HEK293T (cell line): ENCODE results near the gene MYZAP.

Experiments used
- ARNT ChIP-seq: fragments of 450-650 bp; IDR thresholded peaks from 2 replicates; pipeline ENCODE4 v1.6.1; 2017; ENCODE audit warnings: mild to moderate bottlenecking
- BHLHE40 ChIP-seq: fragments of 450-650 bp; IDR thresholded peaks from 2 replicates; pipeline ENCODE4 v1.6.1; 2016; ENCODE audit warnings: mild to moderate bottlenecking, moderate library complexity, borderline replicate concordance
- FOXA1 ChIP-seq: fragments of 450-650 bp; IDR thresholded peaks from 2 replicates; pipeline ENCODE4 v1.6.1; 2016; ENCODE audit warnings: mild to moderate bottlenecking
- FOXK2 ChIP-seq: fragments of 450-650 bp; IDR thresholded peaks from 2 replicates; pipeline ENCODE4 v1.6.1; 2016; ENCODE audit warnings: mild to moderate bottlenecking
- FOXM1 ChIP-seq: fragments of 450-650 bp; IDR thresholded peaks from 2 replicates; pipeline ENCODE4 v1.6.1; 2017; ENCODE audit warnings: mild to moderate bottlenecking, borderline replicate concordance
- L3MBTL2 ChIP-seq: fragments of 450-650 bp; conservative IDR thresholded peaks from 2 replicates; pipeline ENCODE4 v1.6.1; 2016; ENCODE audit warnings: mild to moderate bottlenecking
- LEF1 ChIP-seq: fragments of 450-650 bp; IDR thresholded peaks from 2 replicates; pipeline ENCODE4 v1.6.1; 2017; ENCODE audit warnings: mild to moderate bottlenecking, borderline replicate concordance
- NFRKB ChIP-seq: fragments of 450-650 bp; IDR thresholded peaks from 2 replicates; pipeline ENCODE4 v1.6.1; 2016; ENCODE audit warnings: mild to moderate bottlenecking, moderate library complexity
- SP1 ChIP-seq: fragments of 450-650 bp; IDR thresholded peaks from 2 replicates; pipeline ENCODE4 v1.6.1; 2017
- SUZ12 ChIP-seq: fragments of 450-650 bp; IDR thresholded peaks from 2 replicates; pipeline ENCODE4 v1.6.1; 2016; ENCODE audit warnings: mild to moderate bottlenecking
- TARDBP ChIP-seq: fragments of 450-650 bp; IDR thresholded peaks from 2 replicates; pipeline ENCODE4 v1.6.1; 2016
- ZNF384 ChIP-seq: fragments of 450-650 bp; IDR thresholded peaks from 2 replicates; pipeline ENCODE4 v1.6.1; 2016

GRCh38 chr15:57567891-57568290 lies 23.8 kb upstream of the MYZAP start:
- no peak for TF ChIP-seq BHLHE40
- TF ChIP-seq TARDBP = no peak
- TF ChIP-seq FOXK2 = no peak
- TF ChIP-seq SP1 = no peak
- TF ChIP-seq FOXM1 = no peak
- TF ChIP-seq SUZ12 = no peak
- TF ChIP-seq LEF1 = no peak
- no peak for TF ChIP-seq L3MBTL2
- TF ChIP-seq FOXA1 = no peak
- TF ChIP-seq ZNF384 = no peak
- no peak for TF ChIP-seq ARNT
- no peak for TF ChIP-seq NFRKB
